Mesenchymal stem cell (in vitro differentiated cells and primary cell): ENCODE results near the gene RAB29.

Experiments
- DNase-seq: peaks from one replicate; pipeline ENCODE4 v3.0.0-alpha.2; 2013
- H2AFZ ChIP-seq: one replicate; pipeline ENCODE4 v1.6.1; 2013; ENCODE audit warnings: low read depth, mild to moderate bottlenecking, control low read depth, inconsistent platforms, low read length, moderate library complexity
- H2AK5ac ChIP-seq: 2 replicates; pipeline ENCODE4 v1.6.1; 2013; ENCODE audit warnings: low read length, moderate library complexity, mild to moderate bottlenecking, inconsistent platforms; ENCODE audit not compliant: severe bottlenecking
- H2BK120ac ChIP-seq: one replicate; pipeline ENCODE4 v1.6.1; 2013; ENCODE audit warnings: low read depth, mild to moderate bottlenecking, inconsistent platforms, low read length, moderate library complexity
- H2BK12ac ChIP-seq, 2 experiments: one replicate each; pipeline ENCODE4 v1.6.1; 2013; ENCODE audit warnings: inconsistent platforms in 2 of 2, low read length in 2 of 2, mild to moderate bottlenecking in 2 of 2, moderate library complexity in 2 of 2, control low read depth in 1 of 2
- H2BK15ac ChIP-seq: one replicate; pipeline ENCODE4 v1.6.1; 2013; ENCODE audit warnings: mild to moderate bottlenecking, low read depth, inconsistent platforms; ENCODE audit not compliant: poor library complexity, severe bottlenecking
- H2BK5ac ChIP-seq: 2 replicates; pipeline ENCODE4 v1.6.1; 2013; ENCODE audit warnings: low read depth, mild to moderate bottlenecking, low read length, control low read depth, inconsistent platforms; ENCODE audit not compliant: poor library complexity, severe bottlenecking
- H3K14ac ChIP-seq, 2 experiments: one replicate each; pipeline ENCODE4 v1.6.1; 2013; ENCODE audit warnings: inconsistent platforms in 2 of 2, low read length in 2 of 2, control low read depth in 1 of 2, mild to moderate bottlenecking in 1 of 2, moderate library complexity in 1 of 2
- H3K18ac ChIP-seq, 2 experiments: one replicate each; pipeline ENCODE4 v1.6.1; 2013; ENCODE audit warnings: inconsistent platforms in 2 of 2, low read length in 2 of 2, control low read depth in 1 of 2, low read depth in 1 of 2, mild to moderate bottlenecking in 1 of 2
- H3K23ac ChIP-seq, 2 experiments: one replicate each; pipeline ENCODE4 v1.6.1; 2013; ENCODE audit warnings: inconsistent platforms in 2 of 2, low read length in 2 of 2, mild to moderate bottlenecking in 2 of 2, moderate library complexity in 2 of 2, control low read depth in 1 of 2
- H3K27ac ChIP-seq: 2 replicates; pipeline ENCODE4 v1.5.1; 2013; ENCODE audit warnings: mild to moderate bottlenecking, moderate library complexity, low read length, control low read depth, inconsistent platforms; ENCODE audit not compliant: poor library complexity, severe bottlenecking
- H3K27me3 ChIP-seq, 2 experiments: 2 replicates each; pipeline versions ENCODE4 v1.6.1 to v1.7.0; 2013; ENCODE audit warnings: low read length in 2 of 2, mild to moderate bottlenecking in 2 of 2, moderate library complexity in 2 of 2, control low read depth in 1 of 2, inconsistent platforms in 1 of 2; ENCODE audit not compliant: control insufficient read depth in 1 of 2, insufficient read depth in 1 of 2
- H3K36me3 ChIP-seq, 2 experiments: 2 replicates each; pipeline versions ENCODE4 v1.6.1 to v1.7.0; 2013; ENCODE audit warnings: low read length in 2 of 2, control low read depth in 1 of 2, inconsistent platforms in 1 of 2, low read depth in 1 of 2, mild to moderate bottlenecking in 1 of 2; ENCODE audit not compliant: insufficient read depth in 2 of 2, control insufficient read depth in 1 of 2
- H3K4ac ChIP-seq, 2 experiments: one replicate each; pipeline ENCODE4 v1.6.1; 2013; ENCODE audit warnings: inconsistent platforms in 2 of 2, low read length in 2 of 2, mild to moderate bottlenecking in 2 of 2, moderate library complexity in 2 of 2, control low read depth in 1 of 2, low read depth in 1 of 2
- H3K4me1 ChIP-seq: 2 replicates; pipeline ENCODE4 v1.6.1; 2013; ENCODE audit warnings: low read depth, low read length, control low read depth; ENCODE audit not compliant: control insufficient read depth, insufficient read depth
- H3K4me2 ChIP-seq: 2 replicates; pipeline ENCODE4 v1.6.1; 2013; ENCODE audit warnings: low read length, mild to moderate bottlenecking, inconsistent platforms; ENCODE audit not compliant: poor library complexity, severe bottlenecking
- H3K4me3 ChIP-seq, 2 experiments: 2 replicates each; pipeline versions ENCODE4 v1.5.1 to v1.7.0; 2013; ENCODE audit warnings: low read length in 2 of 2, mild to moderate bottlenecking in 2 of 2, control low read depth in 1 of 2, low read depth in 1 of 2; ENCODE audit not compliant: insufficient read depth in 1 of 2
- H3K79me1 ChIP-seq: replicated peaks from 2 replicates; pipeline ENCODE4 v1.6.1; 2013; ENCODE audit warnings: mild to moderate bottlenecking, control low read depth, low read length, inconsistent platforms; ENCODE audit not compliant: poor library complexity, severe bottlenecking
- H3K9ac ChIP-seq: 2 replicates; pipeline ENCODE4 v1.7.0; 2013; ENCODE audit warnings: mild to moderate bottlenecking, low read length, moderate library complexity
- H3K9me3 ChIP-seq: 2 replicates; pipeline ENCODE4 v1.7.0; 2013; ENCODE audit warnings: mild to moderate bottlenecking, low read length; ENCODE audit not compliant: control insufficient read depth
- H4K8ac ChIP-seq: one replicate; pipeline ENCODE4 v1.6.1; 2013; ENCODE audit warnings: inconsistent platforms, mild to moderate bottlenecking, low read length, moderate library complexity
- H4K91ac ChIP-seq: one replicate; pipeline ENCODE4 v1.6.1; 2013; ENCODE audit warnings: mild to moderate bottlenecking, low read length, inconsistent platforms
- WGBS: methylation state at CpG from one replicate; pipeline ENCODE4 v1.1.7; 2013; ENCODE audit warnings: mixed read lengths; 5-methylcytosine and 5-hydroxymethylcytosine counted together

Gene RAB29

GRCh38 chr1:205749234-205750137, 25.8 kb downstream of the RAB29 start:
- Histone ChIP-seq H2BK120ac (peak overlapping the region; percentile 94), H3K79me1 (no peaks in the 10 kb centered on the region), H2BK5ac (peak overlapping the region; percentile 75), H2BK15ac (peak overlapping the region; percentile 55), H3K18ac (peak overlapping the region; percentile 88 to 96), H2AFZ (no peak overlapping the region), H3K14ac (peak overlapping the region in 1 of 2 experiments; percentile 75), H2AK5ac (peak overlapping the region; percentile 47), H3K4me1 (peaks cover 3% of the 10 kb centered on the region), H3K4me2 (peak overlapping the region; percentile 75), H3K27ac (peak overlapping the region; percentile 98), H4K8ac (peak overlapping the region; percentile 32), H3K36me3 (peaks cover 0 to 3% of the 10 kb centered on the region in 2 experiments), H3K9me3 (no peaks in the 10 kb centered on the region), H3K23ac (peak overlapping the region in 1 of 2 experiments; percentile 84), H3K9ac (peak overlapping the region; percentile 96), H3K4ac (peak overlapping the region; percentile 46 to 92), H4K91ac (peak overlapping the region; percentile 23), H3K27me3 (no peaks in the 10 kb centered on the region), H3K4me3 (peak overlapping the region; percentile 72 to 89), H2BK12ac (no peak overlapping the region)
- DNase-seq = peak; percentile 98
- 2% methylated on average over 32 of the region's 81 CpGs for WGBS

GRCh38 chr1:205748403-205749233, 26.7 kb downstream of the RAB29 start:
- peak overlapping the region; percentile 47 for H2AK5ac ChIP-seq
- peak overlapping the region; percentile 98 for H3K27ac ChIP-seq
- H3K27me3 ChIP-seq = no peaks in the 10 kb centered on the region
- peaks cover 3% of the 10 kb centered on the region for H3K4me1 ChIP-seq
- no peak overlapping the region for H2BK120ac ChIP-seq
- H3K14ac ChIP-seq = peak overlapping the region in 1 of 2 experiments; percentile 75
- no peak overlapping the region for H4K91ac ChIP-seq
- H2BK5ac ChIP-seq = peak overlapping the region; percentile 58
- H3K9me3 ChIP-seq = no peaks in the 10 kb centered on the region
- peak overlapping the region; percentile 32 for H4K8ac ChIP-seq
- peak overlapping the region; percentile 66 to 71 for H3K18ac ChIP-seq
- peak overlapping the region; percentile 96 for H3K9ac ChIP-seq
- peaks cover 0 to 11% of the 10 kb centered on the region in 2 experiments for H3K36me3 ChIP-seq
- no peak overlapping the region for H2BK15ac ChIP-seq
- peak overlapping the region; percentile 75 for H3K4me2 ChIP-seq
- H3K4ac ChIP-seq = peak overlapping the region; percentile 46 to 92
- H2BK12ac ChIP-seq = peak overlapping the region in 1 of 2 experiments; percentile 63
- WGBS = 4% methylated on average over 24 of the region's 25 CpGs
- DNase-seq = peak; percentile 79
- peak overlapping the region; percentile 72 to 89 for H3K4me3 ChIP-seq
- H3K79me1 ChIP-seq = no peaks in the 10 kb centered on the region
- peak overlapping the region in 1 of 2 experiments; percentile 84 for H3K23ac ChIP-seq
- no peak overlapping the region for H2AFZ ChIP-seq

GRCh38 chr1:205746757-205747412, 28.4 kb downstream of the RAB29 start:
- peak overlapping the region; percentile 96 for H3K9ac ChIP-seq
- H3K36me3 ChIP-seq = peaks cover 0 to 11% of the 10 kb centered on the region in 2 experiments
- H3K27me3 ChIP-seq = no peaks in the 10 kb centered on the region
- H2AK5ac ChIP-seq = peak overlapping the region; percentile 69
- H3K14ac ChIP-seq = no peak overlapping the region
- no peaks in the 10 kb centered on the region for H3K79me1 ChIP-seq
- no peak for DNase-seq
- peak overlapping the region in 1 of 2 experiments; percentile 89 for H3K4me3 ChIP-seq
- no peak overlapping the region for H3K18ac ChIP-seq
- H3K4ac ChIP-seq = no peak overlapping the region
- no peak overlapping the region for H2BK15ac ChIP-seq
- no peak overlapping the region for H4K91ac ChIP-seq
- H2BK12ac ChIP-seq = no peak overlapping the region
- H3K23ac ChIP-seq = no peak overlapping the region
- H3K27ac ChIP-seq = no peak overlapping the region
- H2BK5ac ChIP-seq = no peak overlapping the region
- WGBS = 94% methylated on average over 5 of the region's 5 CpGs
- H3K9me3 ChIP-seq = no peaks in the 10 kb centered on the region
- H3K4me2 ChIP-seq = peak overlapping the region; percentile 66
- no peak overlapping the region for H2AFZ ChIP-seq
- peaks cover 3% of the 10 kb centered on the region for H3K4me1 ChIP-seq
- H4K8ac ChIP-seq = no peak overlapping the region
- no peak overlapping the region for H2BK120ac ChIP-seq
